GM19043 (cell line): ENCODE data around the gene DDX3X.
"Not testable (repeated sequence)": the region's sequence is repeated elsewhere in the genome, so short reads cannot be mapped to it uniquely, and the experiment has no call there.

Experiments
- ATAC-seq: cut with Tn5 transposase; IDR thresholded peaks from one replicate; pipeline ENCODE4 v1.9.1; 2021; ENCODE audit warnings: low read depth; ENCODE audit not compliant: unreplicated experiment

Gene DDX3X

DNA sequence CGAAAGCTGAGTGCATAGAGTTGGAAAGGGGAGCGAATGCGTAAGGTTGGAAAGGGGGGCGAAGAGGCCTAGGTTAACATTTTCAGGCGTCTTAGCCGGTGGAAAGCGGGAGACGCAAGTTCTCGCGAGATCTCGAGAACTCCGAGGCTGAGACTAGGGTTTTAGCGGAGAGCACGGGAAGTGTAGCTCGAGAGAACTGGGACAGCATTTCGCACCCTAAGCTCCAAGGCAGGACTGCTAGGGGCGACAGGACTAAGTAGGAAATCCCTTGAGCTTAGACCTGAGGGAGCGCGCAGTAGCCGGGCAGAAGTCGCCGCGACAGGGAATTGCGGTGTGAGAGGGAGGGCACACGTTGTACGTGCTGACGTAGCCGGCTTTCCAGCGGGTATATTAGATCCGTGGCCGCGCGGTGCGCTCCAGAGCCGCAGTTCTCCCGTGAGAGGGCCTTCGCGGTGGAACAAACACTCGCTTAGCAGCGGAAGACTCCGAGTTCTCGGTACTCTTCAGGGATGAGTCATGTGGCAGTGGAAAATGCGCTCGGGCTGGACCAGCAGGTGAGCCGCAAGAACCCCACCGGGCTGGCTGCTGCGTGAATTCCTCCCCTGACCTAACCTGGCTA lies at the start of gene DDX3X:
Gene DDX3X (plus strand): TSS at position 419 of the 619 bp plus-strand sequence. CDS start 91 bp downstream, at position 510.
- ATAC-seq = peak; percentile 37

DNA sequence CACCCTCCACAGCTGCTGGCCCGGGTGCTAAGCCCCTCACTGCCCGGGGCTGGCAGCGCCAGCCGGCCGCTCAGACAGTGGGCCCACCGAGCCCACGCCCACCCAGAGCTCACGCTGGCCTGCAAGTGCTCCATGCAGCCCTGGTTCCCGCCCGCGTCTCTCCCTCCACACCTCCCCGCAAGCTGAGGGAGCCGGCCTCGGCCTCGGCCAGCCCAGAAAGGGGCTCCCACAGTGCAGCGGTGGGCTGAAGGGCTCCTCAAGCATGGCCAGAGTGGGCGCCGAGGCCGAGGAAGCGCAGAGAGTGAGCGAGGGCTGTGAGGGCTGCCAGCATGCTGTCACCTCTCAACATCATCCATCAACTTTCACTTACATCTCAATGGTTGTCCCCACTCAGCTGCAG lies 48.0 kb upstream of the DDX3X start:
- ATAC-seq = not testable (repeated sequence)

DNA sequence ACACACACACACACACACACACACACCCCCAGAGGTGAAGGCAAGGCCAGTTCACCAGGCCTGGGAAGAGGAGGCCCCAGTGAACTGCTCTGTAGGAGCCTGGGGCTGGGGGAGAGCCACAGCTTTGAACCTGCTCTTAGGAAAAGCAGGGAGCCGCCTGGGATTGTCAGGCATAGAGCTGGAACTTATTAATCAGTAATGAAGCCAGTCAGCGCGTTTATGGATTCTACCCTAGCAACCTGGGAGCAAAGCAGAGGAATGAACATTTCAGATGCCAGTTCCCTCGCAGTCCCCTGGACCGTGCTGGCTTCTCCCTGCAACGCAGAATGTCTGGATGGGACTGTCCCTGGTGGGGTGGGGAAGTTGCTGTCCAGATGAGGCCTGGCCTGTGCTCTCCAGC lies 45.3 kb upstream of the DDX3X start:
- ATAC-seq = no peak

DNA sequence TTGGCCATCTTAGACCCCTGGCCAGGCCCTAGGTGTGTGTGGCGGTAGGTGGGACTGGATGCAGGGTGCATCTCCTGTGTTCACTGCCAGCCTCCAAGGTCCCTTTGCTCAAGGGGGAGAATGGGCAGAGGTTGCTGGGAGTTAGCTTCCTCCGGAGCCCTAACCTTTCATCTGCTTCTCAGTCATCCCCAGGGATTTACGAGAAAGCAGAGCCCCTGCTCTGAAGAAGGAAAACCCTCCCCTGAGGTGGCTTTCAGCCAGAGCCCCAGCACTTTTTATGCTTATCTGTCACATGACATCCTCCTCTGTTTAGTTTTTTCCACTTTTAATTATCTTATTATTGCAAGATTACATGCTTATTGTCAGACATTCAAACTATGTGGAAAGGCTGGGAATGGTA lies 44.9 kb upstream of the DDX3X start:
- no peak for ATAC-seq

DNA sequence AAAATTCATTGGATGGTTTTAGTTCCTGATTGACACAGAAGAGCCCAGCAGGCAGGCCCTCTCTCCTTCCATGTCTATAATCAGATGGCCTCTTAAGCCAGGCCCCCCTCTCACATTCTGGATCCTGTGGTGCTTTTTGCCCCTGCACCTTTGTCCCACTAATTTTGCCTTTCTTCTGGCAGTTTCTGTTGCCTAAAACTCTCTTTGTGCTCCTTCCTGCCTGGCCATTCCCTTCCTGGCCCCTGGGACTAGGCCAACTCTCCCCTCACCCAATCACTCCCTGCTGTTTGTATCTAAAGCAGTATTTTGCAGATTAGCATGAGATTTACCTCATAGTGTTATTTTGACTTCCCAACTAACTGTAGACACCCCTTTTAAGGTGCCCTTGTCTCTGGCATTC lies 42.7 kb upstream of the DDX3X start:
- no peak for ATAC-seq

DNA sequence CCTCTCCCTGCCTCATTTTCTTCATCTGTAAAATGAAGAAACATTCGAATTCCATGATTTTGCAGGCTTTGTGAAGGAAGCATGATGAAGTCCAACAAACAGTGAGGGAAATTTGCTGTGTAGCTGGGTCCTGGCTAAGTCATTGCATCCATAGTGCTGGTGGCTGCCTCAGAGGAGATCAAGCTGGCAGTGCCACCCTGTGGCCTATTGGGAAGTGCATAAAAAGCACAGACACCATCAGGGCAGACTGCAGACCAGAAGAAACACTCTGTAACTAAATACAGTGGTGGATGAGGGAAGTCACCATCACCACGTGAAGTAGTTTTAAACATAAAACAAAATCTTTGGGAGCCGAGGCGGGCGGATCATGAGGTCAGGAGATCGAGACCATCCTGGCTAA lies 40.7 kb upstream of the DDX3X start:
- no peak for ATAC-seq

DNA sequence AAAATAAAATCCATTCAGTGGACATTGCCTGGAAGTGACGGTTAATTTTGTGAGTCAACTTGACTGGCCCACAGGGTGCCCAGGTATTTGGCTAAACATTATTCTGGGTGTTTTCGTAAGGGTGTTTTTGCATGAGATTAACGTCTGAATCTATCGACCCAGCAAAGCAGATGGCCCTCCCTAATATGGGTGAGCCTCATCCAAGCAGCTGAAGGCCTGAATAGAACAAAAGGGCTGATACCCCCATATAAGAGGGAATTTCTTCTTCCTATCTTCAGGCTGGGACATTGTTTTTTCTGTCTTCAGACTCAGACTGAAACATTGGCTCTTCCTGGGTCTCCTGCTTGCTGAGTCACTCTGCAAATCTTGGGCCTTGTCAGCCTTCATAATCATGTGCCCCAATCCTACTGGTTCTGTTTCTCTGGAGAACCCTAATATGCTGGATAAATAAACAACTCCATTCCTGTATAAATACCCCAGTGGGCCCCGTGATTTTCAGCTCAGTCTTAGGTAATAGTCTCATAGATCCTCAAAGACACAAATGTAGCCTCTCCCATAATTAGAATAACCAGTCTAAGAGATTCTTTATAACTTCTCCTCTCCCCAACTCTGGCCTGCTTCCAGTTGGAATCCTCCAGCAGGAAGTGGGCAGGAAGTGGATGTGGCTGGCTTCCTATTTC lies 33.1 kb upstream of the DDX3X start:
- ATAC-seq = no peak

DNA sequence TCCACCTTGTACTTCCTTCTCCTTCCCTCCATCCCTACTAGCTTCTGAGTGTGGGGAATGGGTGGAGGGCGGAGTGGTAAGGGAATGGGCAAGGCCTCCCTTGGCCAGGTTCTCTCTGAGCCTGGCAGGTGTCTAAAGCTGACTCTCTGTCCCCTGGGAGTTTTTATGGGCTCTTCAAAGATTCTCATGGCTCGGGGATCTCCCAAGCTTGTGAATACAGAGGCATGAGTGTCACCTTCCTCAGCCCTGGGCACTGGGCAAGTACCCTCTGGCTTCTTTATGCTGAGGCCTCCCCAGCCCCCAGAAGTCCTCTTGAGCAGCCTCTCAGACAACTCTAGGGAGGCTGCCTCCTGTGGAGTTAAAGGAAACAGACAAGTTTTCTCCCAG lies 32.5 kb upstream of the DDX3X start:
- ATAC-seq = no peak

DNA sequence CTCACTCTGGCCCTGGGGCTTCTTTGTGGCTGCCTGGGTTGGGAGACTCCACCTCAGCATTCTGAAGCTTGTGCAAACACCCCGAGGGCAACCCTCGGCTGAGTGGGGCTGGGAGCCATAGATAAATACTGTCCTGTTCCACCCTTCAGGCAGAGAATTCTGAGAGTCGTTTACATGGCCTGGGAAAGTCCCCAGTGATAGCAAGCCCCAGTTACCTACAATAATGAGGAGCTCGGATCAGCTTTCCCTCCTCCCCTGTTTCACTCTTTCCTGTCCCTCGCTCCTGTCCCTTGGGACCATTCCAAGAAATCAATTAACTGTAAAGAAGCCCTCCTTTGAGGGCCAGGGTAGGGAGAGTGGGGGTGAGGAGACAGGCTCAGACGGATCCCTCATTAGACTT lies 31.6 kb upstream of the DDX3X start:
- no peak for ATAC-seq

DNA sequence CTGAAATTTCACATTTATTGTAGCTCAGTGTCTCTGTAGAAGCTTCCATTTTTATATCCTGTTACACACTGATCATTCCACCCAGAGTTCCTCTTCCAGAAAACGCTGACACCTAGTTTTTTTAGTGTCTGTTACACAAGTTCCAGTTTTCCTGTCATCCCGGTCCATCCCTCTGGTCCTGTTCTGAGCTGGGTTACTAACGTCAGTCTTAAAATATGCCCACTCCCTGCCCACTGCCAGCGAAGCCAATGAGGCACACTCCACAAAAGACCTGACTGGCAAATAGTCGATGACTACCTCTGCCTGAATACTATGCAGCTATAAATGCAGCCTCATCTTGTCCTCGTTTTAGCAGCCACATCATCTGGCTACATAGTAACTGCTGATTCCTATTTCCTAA lies 30.9 kb upstream of the DDX3X start:
- no peak for ATAC-seq

DNA sequence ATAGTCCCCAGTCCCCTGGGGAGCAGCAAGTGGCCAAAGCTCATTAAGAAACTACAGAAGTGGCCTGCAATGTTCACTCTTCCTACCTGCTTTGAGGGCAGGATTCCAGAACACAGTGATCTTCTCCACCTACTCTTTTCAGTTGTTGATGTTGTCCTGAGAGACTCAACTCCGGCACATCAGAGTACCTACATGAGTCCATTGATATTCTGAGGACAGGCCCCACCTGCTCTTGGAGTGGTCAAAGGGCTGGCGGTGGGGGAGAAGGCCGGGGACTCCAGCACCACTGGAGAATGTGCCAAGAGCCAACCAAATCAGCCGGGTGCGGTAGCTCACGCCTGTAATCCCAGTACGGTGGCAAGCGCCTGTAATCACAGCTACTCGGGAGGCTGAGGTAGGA lies 29.8 kb upstream of the DDX3X start:
- ATAC-seq = no peak

DNA sequence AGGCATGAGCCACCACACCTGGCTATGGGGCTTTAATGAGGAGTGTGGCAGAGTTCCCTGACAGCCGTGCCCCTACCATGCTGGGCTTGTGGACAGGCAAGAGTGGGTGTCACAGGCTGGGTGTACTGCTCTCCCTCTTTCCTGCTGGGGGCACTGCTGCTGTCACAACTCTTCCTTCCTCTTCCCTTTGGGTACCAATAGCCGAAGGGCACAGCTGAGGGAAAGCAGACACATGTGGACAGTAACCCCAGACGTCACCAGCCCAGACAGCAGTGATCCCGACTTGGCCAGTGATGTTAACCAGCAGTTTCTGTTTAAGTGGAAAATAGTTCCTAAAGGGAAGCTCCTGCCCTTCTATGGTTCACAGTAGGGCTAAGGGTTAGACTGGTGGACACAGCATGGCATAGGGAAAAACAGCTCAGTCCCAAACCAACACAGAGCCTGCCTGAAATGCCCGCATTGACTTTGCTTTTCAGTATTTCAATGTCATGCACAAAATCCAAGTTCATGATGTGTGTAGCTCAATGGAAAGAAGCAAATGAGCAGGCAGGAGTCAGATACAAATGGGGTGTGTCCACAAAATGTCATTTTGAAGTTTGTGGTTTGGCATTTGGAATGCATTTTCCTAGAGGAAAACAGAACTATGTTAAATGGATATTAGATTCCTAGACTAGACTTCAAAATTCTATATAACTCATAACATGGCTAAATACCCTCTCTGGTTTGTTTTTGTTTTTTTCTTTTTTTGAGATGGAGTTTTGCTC lies 24.9 kb upstream of the DDX3X start:
- no peak for ATAC-seq

DNA sequence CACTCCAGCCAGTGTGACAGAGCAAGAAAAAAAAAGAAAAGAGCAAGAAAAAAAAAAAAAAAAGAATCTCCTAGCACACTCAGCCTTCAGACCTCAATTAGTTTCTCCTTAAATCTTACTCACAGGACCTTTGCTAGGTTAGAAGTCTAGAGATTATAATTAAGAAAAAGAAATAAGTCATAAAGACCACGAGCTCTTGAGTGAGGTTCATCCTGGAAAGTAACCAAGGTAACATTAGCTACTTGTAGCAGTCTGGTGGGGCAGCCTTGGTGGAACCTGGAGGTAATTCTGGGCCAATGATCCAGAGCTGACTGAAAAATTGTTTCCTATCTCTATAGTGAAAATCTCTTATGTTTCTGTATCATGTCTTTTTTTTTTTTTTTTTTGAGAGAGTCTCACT lies 21.2 kb upstream of the DDX3X start:
- no peak for ATAC-seq

DNA sequence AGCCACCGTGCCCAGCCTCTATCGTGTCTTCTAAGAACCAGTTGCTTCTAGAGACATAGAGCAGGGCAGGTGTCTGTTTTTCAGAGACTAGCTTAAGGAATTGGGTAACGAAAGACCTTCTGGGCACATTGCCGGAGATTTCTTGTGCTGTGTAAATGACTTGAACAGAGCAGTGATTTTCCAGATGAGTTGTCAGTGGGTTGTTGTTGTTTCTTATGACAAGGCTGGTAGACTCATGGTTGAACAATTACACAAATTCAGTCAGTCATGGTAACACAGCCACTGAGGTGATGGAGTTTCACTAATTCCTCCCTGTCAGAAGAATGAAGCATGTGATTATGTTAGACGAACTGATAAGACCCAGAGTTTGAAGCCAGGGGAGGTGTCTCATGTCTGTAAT lies 20.5 kb upstream of the DDX3X start:
- ATAC-seq = no peak

DNA sequence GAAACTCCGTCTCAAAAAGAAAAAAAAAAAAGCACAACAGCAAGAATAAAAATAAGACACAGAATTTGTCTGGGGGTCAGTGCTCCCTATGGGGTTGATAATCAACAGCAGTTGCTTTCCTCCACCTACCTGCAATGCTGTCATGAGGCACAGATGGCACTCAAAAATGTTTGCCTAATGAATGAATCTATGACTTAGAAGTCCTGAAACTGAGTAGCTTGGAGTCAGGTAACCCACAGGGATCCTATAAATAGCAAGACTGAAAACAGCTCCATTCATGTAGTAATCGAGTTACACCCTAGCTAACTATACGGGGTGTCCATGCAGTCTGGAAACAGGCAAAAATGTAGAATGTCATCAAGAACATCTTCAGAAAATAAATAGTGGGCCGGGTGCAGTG lies 19.8 kb upstream of the DDX3X start:
- ATAC-seq = no peak

DNA sequence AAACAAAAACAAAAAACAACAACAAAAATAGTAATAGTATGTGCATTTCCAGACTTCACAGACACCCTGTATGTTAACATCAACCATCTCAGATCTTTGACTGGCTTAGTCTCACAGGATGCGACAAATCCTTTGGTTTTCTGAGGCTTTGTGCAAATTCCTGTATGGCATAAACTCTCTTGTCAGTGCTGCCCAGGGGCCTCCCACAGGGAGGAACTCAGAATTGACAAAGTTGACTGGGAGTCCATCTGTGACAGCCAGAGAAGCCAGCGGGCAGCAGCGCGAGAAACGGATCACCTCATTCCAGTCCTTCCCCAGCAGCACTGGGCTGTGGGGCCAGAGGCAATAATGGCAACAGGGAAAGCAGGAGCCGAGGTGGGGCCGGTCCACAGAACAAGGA lies 19.1 kb upstream of the DDX3X start:
- no peak for ATAC-seq

DNA sequence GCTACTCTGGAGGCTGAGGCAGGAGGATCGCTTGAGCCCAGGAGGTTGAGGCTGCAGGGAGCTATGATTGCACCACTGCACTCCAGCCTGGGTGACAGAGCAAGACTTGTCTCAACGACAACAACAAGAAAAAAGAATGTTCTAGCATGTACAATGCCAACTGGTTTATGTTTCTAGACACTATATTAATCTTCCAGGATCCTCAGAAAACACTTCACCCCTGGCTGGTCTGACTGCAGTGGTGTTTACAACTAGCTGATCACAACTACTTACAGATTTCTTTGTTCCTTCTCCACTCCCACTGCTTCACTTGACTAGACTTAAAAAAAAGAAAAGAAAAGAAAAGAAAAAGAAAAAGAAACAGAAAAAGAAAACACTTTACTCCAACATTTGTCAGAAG lies 17.7 kb upstream of the DDX3X start:
- not testable (repeated sequence) for ATAC-seq

DNA sequence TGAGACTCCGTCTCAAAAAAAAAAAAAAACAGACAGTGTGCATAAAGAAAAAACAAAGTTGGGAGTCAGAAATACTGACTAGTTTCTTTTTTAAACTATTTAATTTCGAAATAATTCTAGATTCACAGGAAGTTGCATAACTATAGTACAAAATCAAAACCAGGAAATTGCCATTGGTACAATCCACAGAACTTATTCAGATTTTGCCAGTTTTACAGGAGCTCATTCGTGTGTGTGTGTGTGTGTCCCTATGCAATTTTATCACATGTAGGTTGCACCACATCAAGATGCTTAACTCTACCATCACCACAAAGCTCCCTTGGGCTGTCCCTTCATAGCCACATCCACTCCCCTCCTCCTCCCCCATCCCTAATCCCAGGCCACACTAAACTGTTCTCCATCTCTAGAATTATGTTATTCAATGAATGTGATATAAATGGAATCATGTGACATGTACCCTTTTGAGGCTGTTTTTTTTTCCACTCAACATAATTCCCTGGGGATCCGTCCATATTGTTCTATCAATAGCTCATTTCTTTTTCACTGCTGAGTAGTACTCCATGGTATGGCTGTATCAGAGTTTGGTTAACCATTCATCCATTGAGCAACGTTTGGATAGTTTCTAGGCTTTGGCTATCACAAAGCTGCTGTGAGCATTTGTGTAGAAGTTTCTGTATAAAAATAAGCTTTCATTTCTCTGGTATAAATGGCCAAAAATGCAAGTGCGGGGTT lies 16.3 kb upstream of the DDX3X start:
- ATAC-seq = no peak

DNA sequence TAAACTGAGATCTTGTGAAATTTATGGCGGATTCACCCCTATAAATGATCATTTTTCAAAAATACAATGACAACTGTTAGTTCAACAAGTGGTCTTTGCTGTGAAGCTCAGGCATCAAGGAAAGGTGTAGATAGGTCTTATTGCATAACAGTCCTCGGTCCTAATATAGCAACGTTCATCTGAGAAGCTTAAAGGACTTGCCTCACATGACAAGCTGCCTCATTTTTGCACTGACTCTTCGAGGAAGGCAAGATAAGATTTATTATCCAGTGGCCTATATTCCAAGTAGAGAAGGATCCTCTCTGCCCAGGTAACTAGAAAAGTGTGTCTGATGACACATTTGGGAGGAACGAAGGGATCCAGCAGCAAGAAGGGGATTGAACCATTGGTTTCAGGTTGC lies 13.6 kb upstream of the DDX3X start:
- no peak for ATAC-seq

DNA sequence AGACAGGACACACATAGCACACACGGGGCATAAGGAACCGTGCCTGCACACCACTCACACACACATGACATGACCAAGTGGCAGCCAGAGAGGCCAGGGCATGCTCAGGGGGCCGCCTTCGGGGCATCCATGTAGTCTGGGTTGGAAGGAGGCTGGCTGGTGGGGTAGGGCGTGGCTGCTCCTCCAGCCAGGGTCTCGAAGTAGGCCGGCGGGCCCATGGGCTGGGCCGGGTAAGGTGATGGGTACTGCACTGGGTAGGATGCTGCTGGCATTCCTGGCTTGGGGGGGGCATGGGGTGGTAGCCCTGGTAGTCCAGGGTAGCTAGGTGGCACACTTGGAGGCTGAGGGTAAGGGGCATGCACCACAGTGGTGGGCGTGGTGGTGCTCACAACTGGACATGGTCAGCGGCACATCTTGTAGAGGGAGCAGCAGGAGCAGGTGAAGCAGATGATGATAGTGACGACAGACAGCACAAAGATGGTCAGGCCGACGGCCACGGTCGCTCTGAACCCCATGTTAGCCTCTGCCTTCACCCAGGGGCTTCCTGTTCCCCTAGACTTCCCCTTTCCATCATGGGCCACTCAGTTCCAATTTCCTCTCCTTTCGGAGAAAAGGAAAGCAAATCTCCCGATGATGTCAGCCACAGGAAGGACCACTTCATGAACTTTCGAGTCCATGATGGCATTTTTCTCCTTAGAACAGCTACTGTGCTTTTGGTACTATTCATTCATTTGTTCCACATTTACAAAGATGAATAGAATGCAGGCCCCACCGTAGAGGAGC lies 10.9 kb upstream of the DDX3X start:
- no peak for ATAC-seq
